Activated CD4-positive, CD25-positive, alpha-beta regulatory T cell (primary cell): ENCODE measurements around the gene MAP10.
"Not testable (repeated sequence)": the region's sequence is repeated elsewhere in the genome, so short reads cannot be mapped to it uniquely, and the experiment has no call there.

Source experiments
- DNase-seq, 4 experiments: peaks; one replicate each; lab custom pipeline; 2025; lab: John Stamatoyannopoulos, UW

Gene MAP10, protein sequence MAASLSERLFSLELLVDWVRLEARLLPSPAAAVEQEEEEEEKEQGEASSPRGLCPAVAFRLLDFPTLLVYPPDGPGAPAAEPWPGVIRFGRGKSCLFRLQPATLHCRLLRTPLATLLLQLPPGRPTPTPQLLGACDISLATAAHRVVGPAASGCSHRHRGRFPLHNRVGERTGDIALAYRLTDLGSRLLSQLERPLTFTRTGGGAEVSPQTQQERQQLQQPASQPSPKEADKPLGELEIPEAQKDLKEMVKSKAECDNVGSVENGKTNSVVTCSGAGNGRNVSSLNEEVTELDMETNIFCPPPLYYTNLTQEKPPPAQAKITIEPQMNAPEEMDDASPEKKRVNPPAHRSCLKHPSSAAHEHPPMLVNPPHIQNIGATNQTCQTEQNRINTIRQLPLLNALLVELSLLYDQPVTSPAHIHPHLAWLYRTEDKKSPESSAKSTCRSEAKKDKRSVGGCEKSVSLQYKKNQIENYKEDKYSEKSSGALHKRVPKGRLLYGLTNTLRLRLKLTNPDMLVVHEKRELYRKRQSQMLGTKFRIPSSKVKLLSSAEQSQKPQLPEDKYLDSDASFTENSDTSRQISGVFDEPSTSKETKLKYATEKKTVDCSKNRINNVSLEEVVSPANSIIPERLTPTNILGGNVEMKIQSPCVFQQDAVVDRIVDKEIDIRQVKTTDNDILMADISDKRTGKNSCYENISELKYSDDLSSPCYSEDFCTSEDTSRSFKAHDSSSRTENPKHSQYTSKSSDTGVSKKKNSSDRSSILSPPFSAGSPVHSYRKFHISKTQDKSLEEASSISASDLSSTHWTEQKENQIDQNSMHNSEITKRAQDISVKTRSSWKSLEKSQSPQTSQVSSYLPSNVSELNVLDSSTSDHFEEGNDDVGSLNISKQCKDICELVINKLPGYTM

DNA sequence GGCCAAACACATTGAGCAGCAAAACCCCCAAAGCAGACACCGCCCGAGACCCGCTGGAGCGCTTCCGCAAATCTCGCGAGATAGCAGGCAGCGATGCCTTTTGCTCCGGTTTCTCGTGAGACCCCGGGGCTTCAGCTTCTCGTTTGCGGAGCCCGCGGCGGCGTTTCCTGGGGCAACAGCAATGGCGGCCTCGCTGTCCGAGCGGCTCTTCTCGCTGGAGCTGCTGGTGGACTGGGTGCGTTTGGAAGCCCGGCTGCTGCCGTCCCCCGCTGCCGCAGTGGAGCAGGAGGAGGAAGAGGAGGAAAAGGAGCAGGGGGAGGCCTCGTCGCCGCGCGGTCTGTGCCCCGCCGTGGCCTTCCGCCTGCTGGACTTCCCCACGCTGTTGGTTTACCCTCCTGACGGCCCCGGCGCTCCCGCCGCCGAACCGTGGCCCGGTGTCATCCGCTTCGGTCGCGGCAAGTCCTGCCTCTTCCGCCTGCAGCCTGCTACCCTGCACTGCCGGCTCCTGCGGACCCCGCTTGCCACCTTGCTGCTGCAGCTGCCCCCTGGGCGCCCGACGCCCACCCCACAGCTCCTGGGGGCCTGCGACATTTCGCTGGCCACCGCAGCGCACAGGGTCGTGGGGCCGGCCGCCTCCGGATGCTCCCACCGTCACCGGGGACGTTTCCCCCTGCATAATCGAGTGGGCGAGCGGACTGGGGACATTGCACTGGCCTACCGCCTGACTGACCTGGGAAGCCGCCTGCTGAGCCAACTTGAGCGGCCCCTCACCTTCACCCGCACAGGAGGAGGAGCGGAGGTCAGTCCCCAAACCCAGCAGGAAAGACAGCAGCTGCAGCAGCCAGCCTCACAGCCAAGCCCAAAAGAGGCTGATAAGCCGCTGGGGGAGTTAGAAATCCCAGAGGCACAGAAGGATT, at the start of gene MAP10:
Gene MAP10 (plus strand): TSS at position 148 of the 917 bp plus-strand sequence. CDS start 34 bp downstream, at position 182.
- peak; percentile 47 to 62 (median 50) for DNase-seq

DNA sequence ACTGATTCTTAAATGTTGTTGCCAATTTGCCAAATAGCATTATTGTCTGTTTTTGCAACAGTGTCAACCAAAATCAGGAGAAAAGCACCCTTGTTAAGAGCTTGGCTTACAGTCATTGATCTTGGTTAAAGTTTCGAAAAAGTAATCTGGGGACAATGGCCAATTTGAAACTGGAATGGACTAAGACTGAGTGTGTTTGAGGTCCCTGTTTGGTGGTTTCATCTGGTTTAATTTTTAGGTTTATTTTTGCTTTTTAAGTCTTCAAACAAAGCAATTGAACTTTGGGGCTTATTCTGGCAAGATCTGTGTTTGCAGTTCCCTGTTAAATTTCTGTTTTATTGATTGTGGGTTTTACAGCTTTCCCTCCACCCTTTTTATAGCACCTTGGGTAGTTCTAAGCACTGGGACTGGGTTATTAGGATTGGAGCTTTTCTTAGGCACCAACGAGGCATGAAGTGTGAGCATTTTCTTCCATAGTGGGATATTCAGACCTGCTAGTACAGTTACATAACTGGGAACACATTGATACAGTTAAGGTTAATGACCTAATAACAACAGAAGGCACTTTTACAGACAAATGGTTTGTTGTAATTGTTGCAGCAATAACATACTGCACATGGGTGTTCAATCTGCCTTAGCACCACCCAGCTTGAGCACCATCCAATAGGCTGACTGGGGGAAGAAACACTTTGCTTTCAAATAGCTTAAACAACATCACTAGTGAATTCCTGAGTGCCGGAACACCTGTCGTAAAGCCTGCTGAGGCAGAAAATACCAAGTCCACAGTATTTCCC, 40.6 kb upstream of the MAP10 start:
- DNase-seq = no peak

DNA sequence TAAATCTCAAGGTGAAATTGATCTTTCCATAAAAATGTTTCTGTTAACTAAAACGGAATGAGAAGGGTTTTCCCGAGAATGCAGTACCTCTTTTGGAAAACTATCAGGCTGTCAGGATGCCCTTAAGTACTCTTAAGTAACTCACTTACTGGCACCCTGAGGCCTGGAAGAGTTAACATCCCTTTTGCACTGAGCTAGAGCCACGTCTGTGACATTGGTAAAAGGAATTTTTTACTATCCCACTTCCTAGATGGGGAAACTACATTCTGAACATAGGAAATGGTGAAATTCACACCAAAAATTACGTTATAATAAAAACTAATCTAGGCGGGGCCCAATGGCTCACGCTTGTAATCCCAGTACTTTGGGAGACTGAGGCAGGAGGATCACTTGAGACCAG, 39.7 kb upstream of the MAP10 start:
- no peak for DNase-seq

DNA sequence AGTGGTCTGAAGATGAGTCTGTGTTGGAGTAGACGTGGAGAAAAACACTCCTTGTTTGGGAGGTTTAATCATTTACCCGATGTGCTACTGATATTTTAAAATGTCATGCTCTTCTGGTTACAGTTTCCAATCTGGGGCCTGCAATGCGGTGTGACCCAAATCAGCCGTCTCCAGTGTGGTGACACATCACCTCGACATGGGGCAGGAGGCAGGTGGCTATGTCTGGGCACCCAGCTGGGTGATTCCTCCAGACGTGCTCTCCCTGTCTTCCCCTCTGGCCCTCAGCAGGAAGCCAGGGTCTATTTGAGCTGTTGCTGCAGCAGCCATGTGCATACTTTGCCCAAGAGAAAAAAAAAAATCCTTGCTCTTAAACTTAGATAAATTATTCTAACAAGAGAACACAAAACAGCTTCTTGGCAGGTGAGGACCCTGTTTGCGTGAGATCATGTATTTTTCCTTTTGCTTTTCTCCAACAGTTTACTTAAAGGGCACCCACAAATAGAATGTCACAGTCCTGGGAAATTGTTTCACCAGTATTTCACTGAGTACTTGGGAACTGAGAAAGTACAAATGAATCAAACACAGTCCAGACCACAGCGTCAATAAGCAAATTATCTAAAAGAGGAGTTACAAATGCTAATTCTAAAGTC, 38.9 kb upstream of the MAP10 start:
- no peak for DNase-seq

DNA sequence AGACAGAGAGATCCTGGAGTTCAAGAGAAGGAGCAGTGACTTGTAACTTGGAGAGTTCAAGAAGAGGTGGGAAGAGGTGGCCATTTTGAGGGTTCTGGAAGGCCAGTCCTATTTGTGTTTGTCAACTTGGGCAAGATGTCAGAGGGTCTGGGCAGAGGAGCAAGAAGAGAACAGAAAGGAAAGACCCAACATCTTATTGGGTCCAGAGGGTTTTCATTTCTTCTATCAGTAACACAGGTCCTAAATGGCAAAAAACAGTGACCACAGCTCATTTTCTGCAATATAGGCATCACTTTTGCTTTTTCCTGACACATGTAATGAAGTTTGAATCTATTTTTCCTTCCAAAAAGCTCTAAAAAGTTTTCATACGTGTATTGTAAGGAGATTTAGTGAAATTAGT, 38.3 kb upstream of the MAP10 start:
- no peak for DNase-seq

DNA sequence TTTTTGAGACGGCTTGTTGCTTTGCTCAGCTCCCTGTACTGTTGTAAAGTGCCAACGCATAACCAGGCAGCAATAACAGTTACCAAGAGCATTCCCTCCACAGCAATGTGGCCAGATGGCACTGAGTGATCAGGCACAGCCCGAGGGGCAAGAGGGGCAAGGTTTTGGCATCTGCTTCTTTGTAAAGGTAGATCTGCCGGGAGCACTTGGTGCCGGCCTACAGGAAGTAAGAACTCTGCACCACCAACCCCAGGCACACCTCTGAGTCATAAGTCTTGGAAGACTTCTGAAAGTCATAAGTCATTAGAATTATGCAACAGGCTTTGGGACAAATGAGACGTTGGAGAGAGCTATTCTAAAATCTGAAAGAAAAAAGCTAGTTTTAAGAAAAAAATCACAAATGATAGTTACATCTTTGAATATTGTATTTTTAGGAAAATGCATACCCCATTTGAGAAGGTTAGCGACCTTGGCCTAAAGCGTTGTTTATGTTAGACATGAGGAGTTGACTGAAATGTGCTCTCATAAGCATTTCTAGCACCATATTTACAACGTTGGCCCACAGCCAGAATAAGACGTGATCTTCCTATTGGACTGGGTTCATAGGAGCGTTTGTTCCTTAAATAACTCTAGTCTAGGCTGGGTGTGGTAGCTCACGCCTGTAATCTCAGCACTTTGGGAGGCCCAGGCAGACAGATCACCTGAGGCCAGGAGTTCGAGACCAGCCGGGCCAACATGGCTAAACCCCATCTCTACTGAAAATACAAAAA, 37.7 kb upstream of the MAP10 start:
- DNase-seq = no peak

DNA sequence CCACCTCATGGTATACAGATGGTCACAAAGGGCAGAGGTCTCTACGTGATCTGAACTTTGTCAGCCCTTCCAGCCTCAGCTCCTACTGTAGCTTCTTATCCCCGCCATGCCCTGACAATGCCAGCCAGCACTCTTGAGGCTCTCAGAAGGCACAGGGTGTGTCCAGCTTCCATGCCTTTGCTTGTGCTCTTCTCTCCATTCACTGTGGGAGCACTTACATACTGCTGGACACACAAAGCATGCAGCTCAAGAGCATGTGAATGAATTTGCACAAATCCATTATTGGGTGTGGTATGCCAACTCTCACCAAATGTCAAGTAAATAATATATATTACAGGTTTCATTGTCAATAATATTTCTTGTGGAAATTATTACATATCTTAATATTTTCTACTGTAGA, 36.4 kb upstream of the MAP10 start:
- DNase-seq = no peak

DNA sequence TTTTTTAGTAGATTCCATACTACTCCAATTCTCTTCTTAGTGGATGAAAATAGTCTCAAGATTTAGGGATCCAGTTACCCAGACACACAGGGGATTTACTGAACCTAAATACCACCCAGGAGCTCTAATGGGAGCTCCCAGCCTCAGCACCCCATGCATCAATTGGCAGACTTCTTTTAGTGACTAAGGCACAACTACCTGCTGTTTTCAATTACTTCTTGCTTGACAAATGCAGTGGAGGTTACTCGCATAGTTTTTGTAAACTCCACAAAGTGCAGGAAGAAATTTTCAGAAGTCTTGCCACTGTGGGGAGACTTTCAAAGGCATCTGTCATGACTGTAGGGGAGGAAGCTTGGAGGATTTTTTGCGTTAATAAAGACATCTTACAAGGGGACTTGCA, 35.5 kb upstream of the MAP10 start:
- no peak for DNase-seq

DNA sequence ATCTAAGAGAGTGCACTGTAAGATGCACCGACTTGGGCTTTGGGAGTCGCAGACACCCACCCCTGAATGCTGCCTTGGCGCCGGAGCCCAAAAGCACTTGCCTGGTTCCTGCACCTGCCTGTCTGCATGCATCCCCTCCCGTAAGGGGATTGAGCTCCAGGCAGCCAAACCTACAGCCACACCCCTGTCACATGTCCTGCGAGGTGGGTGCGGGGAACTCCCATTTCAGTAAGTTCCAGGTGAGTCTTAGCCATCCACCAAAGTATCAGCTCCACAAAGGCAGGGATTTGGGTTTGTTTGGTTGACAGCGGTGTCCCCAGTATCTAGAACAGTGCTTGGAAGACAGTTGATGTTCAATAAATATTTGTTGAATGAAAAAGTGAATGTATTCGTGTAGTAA, 31.5 kb upstream of the MAP10 start:
- DNase-seq = no peak

DNA sequence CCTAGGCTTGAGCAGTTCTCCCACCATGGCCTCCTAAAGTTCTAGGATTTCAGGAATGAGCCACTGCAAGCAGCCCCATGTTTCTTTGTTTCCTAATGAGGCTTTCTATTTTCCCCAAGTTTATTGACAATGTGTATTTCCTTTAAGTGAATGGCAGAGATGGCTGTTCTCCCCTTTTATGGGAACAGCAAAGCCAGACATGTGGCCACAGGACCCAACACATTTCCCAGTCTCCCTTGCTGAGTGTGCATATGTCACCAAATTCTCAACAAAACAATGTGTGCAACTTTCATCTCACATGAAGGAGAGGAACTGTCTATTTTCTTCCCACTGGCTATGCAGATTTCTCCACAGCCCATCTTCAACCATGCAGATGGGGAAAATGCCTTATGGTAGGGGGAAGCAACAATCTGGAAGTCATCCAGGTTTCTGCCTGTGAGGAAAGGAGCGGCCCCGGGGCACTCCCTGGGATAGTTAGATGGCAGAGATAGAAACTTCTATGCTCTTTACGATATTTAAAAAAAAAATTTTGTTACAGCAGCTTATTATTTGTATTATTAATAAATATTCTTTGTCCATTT, 28.6 kb upstream of the MAP10 start:
- DNase-seq = no peak

DNA sequence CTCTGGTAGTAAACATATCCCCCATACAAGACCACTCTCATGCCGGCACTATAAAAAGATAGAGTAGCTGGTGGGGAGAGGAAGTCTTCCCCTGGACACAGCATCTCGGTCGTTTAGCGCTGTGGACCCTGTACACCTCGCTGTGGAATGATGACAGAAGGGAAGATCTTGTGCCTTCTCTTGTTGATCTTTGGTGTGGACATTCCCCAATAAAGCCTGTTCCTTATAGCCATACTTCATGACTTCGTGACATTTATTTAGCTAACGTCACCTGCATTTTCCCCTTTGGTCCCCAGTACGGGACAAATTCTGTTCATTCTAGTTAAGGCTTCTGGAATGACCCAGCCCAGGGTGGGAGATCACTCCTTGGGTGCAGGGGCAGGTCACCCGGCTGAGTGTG, 24.9 kb upstream of the MAP10 start:
- DNase-seq = no peak

DNA sequence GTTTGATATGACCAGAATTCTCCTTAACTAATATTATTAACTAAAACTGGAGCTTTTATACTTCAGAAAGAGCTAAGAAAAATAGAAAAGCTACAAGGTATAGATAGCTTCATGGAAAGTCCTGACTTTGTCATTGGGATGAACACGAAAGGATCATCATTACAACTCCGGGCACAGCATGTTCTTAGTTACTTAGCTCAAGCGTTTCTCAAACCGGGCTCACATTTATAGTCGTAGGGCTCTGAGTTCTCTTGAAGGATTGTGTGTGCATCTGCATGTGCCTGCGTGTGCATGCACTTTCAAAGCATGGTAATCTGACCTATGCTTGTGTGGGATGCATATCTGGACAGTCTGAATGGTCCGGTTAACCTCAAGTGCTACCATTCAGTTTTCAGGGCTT, 20.4 kb upstream of the MAP10 start:
- DNase-seq = no peak

DNA sequence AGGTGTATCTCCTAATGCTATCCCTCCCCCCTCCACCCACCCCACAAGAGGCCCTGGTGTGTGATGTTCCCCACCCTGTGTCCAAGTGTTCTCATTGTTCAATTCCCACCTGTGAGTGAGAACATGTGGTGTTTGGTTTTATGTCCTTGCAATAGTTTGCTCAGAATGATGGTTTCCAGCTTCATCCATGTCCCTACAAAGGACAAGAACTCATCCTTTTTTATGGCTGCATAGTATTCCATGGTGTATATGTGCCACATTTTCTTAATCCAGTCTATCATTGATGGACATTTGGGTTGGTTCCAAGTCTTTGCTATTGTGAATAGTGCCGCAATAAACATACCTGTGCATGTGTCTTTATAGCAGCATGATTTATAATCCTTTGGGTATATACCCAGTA, 19.6 kb upstream of the MAP10 start:
- not testable (repeated sequence) for DNase-seq

DNA sequence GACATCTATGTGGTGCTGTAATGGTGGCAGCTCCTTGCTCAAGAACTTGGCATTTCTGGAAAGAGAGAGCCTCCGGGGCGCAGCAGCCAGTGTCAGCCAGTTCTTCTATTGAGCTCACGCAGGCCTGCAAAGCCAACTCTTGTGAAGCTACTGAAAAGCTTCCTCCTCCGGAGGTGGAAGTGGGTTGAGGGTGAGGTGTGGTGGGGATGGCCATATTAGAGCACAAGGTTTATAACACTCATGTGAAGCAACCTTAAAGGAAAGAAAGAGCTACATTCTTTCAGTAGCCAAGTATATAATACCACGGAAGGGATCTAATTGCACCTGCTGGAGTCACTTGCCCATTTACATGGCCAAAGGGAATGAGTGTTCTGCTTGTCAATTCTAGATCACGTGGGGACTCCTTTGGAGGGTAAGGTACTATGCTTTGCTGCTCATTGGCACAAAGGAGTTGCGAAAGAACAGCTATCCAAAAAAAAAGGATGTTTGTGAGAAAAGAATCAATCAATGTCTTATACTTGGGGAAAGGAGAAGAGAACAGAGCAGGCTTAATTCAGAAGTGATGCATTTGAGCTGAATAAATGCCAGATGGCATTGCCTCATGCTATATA, 18.3 kb upstream of the MAP10 start:
- no peak for DNase-seq

DNA sequence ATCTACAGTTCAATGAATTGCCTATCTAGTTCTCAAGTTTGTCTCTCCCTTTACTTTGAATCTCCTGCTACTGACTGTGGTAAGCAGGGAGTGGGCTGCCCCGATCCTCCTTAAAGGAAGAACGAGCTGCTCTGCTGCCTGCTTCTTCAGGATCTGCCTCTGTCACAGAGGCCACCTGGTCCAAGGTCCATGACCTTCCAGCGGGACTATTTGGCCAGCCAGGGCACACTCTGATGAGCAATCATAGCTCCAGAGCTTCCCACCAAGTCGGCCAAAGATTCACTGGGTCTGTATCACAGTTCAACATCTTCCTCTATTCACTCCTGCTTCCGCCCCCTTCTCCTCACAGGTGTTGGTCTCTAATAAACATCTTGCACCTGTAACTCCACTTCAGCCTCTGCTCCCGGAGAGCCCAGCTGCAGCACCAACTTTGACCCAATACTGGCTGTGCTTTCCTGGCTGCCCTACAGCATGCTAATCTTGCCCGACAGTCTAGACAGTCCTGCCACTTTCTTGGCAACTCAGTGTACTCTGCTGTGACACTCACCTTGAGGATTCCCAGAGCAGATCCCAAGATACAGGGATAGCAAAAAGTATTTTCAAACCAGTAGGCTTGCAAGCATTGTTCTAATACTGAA, 16.9 kb upstream of the MAP10 start:
- no peak for DNase-seq

DNA sequence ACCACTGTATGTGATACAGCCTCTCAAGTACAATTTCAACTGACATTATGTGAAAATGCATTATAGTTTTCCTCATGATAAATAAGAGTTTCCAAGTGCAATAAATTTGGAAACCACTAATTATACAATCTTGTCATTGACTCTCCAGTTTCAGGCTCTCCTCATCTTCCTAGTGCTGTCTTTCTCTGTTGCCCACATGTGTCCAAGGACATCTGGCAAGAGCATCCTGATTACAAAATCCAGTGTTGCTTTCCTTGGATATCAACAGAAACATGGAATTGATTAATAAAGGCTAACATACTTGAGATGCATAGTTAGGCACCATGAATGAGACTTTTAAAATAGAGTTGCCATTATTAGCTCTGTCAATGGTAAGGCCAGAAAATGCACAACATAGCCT, 15.6 kb upstream of the MAP10 start:
- DNase-seq = no peak

DNA sequence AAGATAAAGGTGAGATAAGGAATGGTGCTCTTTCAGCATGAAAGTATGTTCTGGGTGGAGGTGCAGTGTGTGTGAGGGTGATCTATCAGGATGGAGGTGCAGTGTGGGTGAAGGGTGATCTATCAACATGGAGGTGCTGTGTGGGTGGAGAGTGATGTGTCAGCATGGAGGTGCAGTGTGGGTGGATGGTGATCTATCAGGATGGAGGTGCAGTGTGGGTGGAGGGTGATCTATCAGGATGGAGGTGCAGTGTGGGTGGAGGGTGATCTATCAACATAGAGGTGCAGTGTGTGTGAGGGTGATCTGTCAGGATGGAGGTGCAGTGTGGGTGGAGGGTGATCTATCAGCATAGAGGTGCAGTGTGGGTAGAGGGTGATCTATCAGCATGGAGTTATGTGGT, 12.3 kb upstream of the MAP10 start:
- no peak for DNase-seq

DNA sequence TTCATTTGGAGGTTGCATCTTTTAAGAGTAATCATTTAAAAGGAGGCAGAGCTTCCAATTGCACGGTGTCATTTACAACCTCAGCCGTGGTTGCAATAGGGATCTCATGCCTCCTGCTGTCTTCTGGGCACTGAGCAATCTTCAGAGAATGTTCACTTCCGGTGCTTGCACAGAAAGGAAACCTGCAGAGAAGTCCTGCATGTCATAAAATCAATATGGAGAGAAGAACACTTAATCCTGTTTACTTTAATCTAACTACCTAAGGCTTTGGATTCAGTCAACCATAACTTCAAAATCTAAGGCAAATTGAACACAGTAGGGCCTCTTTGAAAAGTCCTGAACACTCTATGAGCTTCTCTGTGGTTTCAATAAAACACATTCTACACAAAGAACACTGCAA, 11.3 kb upstream of the MAP10 start:
- DNase-seq = no peak
